ENCODE data around the gene PDIA2.
"Not testable (repeated sequence)": the region's sequence is repeated elsewhere in the genome, so short reads cannot be mapped to it uniquely, and the experiment has no call there.

The PDIA2 gene

DNA sequence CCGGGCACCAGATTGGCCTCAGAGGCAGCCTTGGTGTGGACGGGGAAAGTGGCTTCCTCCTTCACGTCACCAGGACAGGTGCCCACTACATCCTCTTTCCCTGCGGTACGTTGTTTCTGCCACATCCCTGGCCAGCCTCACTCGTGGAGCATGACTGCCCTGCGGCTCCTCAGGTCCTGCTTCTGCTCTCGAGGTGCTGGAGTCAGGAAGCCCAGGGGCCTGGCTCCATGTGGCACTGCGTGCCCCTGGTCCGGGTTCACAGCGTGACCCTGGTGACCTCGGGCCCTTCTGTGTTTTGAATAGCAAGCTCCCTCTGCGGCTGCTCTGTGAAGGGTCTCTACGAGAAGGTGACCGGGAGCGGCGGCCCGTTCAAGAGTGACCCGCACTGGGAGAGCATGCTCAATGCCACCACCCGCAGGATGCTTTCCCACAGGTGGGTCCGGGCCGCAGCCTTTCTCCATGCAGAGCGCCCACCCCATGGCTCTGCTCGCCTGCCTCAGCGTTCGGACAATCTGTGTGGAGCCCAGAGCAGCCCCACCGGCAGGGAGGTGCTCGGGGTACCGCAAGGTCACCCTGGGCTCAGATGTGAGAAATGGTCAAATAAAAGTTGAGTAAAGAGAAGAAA, 20.7 kb upstream of the PDIA2 start:
- in situ Hi-C loops (cut with MboI; ENCODE audit: low pct_unique_long_range_greater_than_20kb, low sequenced_read_pairs), result no loop called here

DNA sequence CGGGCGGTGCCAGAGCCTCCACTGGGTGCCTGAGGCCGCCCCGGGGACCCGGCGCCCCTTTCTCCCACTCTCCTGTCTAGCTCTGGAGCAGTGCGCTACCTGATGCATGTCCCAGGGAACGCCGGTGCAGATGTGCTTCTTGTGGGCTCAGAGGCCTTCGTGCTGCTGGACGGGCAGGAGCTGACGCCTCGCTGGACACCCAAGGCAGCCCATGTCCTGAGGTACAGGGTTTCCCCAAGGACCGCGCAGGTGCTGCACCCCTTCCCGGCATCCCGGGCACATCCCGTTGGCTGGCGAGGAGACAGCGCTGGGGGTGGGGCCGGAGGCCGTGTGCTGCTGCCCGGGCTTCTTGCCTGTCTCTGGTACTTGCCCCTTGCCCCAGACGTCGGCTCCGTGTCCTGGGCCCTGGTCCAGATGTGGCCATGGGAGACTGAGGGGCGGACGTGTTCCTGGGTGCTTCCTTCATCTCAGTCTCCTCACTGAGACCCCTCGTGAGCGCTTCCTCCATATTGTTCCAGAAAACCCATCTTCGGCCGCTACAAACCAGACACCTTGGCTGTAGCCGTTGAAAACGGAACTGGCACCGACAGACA, 19.7 kb upstream of the PDIA2 start:
- in situ Hi-C loops (cut with MboI; ENCODE audit: low pct_unique_long_range_greater_than_20kb, low sequenced_read_pairs), result no loop called here
- DNase-seq, result no peak

More for the DNA sequence above, 20.7 kb upstream of the PDIA2 start:
- no peak for DNase-seq

DNA sequence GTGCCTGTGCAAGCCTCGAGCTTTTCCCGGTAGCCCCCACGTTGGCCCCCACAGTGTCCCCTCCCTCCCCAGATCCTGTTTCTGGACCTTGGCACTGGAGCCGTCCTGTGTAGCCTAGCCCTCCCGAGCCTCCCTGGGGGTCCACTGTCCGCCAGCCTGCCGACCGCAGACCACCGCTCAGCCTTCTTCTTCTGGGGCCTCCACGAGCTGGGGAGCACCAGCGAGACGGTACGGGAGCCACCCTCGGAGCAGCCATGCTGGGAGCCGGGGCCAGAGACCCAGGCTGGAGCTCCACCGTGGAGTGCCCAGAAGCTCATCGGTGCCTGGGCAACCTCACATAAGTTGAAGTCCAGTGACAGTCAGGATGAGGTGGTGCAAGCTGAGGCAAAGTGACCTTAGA, 19.0 kb upstream of the PDIA2 start:
- DNase-seq, result no peak
- in situ Hi-C loops (cut with MboI; ENCODE audit: low pct_unique_long_range_greater_than_20kb, low sequenced_read_pairs), result no loop called here

DNA sequence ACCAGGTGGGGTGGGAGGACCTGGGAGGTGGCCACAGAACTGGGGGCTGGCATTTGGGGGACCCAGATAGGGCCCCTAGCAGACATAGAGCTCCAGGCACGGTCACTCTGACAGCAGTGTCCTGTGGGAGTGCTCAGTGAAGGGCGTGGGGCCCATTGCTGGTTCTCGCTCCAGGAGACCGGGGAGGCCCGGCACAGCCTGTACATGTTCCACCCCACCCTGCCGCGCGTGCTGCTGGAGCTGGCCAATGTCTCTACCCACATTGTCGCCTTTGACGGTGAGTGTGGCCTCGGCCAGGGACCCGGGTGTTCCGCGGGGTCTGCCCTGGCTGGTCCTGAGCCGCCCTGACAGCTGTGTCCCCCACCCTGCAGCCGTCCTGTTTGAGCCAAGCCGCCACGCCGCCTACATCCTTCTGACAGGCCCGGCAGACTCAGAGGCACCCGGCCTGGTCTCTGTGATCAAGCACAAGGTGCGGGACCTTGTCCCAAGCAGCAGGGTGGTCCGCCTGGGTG, 18.5 kb upstream of the PDIA2 start:
- no peak for DNase-seq
- in situ Hi-C loops (cut with MboI; ENCODE audit: low pct_unique_long_range_greater_than_20kb, low sequenced_read_pairs), result no loop called here

DNA sequence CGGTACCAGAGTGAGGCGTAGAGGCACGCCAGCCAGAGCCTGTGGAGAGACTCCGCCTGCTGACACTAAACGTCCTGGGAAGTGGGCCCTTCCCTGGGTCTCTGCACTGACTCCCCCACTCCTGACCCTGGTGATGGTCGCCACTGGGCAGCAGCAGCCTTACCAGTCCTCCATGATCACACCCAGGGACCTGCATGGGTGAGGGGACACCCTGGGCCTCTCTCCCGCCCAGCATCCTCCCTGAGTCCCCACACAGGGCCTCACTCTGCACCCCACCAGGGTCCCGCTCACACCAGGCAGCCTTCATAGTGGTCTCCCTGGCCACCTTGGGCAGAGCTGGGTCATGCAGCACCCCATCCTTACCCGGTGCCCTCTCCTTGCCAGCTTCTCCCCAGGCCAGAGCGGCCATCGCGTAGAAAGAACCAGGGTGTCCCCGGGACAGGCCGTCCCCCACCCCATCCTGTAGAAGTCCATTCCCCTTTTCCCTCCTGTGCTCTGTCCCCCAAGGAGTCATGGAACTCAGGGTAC, 17.9 kb upstream of the PDIA2 start:
- in situ Hi-C loops (cut with MboI; ENCODE audit: low pct_unique_long_range_greater_than_20kb, low sequenced_read_pairs), result no loop called here
- DNase-seq, result no peak

DNA sequence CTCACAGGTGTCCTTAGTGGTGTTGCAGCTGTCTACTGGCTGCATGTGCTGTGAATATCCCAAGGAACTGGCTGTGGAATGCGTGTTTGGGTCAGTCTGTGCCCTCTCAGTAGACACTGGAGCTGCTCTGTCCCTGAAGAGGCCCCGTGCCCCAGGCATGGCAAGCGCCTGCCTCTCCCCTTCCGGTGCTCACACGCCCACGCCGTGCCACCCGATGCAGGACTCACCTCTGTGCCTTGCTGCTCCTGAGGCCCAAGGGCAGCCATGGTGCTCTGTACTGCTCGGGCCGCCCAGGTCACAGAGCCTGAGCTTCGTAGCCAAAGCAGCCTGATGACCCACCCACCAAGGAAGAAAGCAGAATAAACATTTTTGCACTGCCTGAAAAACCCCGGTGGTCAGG, 17.3 kb upstream of the PDIA2 start:
- in situ Hi-C loops (cut with MboI; ENCODE audit: low pct_unique_long_range_greater_than_20kb, low sequenced_read_pairs), result no loop called here

DNA sequence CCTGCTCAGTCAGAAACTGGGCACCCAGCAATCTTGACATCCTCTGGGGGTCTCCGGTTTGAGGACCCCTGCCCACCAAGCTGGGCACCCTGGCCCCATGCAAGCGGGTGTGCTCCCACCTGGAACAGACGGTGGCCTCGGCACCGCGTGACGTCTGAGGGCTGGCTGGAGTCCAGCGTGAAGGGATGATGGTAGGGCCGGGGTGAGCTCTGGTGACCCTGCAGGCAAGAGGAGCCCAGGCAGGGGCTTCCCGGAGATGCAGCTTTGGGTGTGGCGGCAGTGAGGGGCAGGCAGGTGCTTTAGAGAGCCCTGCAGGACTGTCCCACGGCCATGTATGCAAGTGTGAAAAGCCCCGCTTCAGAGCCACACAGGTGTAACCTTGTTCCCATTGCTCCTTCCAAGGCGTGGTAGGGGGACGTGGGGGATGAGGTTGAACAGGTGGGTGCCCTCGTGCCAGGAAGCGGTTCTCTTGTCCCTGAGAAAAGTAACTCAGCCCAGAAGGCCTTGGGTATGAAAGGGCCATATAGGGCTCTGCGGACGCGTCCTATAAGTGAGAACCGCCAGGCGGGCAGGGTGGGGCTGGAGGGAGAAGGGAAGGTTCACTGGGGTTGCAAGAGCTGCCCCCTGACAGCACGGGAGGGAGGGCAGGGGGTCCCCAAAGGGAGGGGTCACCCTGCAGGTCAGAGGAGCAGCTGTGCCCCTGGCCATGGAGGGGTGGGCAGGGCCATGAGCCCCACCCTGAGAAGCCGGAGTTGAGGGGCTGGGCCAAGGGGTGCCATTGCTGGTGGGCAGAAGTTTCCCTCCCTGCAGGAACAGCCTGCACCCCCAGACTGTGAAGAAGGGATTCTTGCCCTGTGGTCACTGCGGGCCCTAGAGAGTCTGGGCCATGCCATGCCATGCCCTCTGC, 16.5 kb upstream of the PDIA2 start:
- in situ Hi-C loops (cut with MboI; ENCODE audit: low pct_unique_long_range_greater_than_20kb, low sequenced_read_pairs), result no loop called here
- no peak for DNase-seq

More for the DNA sequence above, 17.3 kb upstream of the PDIA2 start:
- DNase-seq, result no peak

DNA sequence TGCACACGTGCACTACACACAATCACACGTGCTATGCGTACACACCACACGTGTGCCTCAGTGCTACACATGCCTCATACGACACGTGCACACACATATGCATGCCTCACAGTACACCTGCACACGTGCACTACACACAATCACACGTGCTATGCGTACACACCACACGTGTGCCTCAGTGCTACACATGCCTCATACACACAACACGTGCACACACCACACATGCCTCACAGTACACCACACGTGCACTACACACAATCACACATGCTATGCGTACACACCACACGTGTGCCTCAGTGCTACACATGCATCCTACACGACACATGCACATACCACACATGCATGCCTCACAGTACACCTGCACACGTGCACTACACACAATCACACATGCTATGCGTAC, 15.4 kb upstream of the PDIA2 start:
- in situ Hi-C loops (cut with MboI; ENCODE audit: low pct_unique_long_range_greater_than_20kb, low sequenced_read_pairs); DNase-seq: not testable (repeated sequence)

DNA sequence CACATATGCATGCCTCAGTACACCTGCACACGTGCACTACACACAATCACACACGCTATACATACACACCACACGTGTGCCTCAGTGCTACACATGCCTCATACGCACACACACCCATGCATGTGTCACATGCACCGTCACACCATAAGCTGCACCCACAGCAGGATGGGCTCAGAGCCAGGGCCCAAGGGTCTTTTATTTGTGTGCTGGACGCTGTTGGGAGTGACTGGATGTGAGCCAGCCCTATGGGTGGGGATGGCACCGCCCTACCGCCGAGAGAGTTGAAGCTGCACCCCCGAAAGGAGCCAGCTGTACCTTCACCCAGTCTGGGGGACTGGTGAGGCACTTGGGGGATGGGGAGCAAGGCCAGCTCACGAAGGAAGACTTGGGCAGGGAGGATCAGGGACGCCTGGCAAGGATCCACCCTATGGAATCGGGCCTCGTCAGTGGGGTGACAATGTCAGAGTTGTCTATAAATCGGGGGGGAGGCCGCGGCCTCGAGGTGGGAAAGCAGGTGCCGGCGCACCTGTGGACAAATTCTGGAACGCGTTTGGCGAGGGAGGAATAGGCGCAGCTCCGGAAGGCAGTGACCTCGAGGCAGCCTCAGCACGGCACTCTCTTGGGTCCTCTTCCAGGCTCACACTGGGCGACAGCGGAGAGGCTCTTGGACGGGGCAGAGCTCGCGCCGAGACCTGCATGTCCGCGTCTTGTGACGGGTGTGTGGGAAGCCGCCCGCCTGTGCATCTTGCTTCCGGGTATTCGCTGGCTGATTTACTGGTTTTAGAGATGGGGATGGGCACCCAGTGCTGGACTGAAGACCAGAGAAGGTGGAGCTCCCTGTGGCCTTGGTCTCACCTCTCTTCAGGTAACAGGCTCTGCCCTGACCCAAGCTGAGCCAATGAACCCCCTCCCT, 14.6 kb upstream of the PDIA2 start:
- in situ Hi-C loops (cut with MboI; ENCODE audit: low pct_unique_long_range_greater_than_20kb, low sequenced_read_pairs), result no loop called here
- no peak for DNase-seq

DNA sequence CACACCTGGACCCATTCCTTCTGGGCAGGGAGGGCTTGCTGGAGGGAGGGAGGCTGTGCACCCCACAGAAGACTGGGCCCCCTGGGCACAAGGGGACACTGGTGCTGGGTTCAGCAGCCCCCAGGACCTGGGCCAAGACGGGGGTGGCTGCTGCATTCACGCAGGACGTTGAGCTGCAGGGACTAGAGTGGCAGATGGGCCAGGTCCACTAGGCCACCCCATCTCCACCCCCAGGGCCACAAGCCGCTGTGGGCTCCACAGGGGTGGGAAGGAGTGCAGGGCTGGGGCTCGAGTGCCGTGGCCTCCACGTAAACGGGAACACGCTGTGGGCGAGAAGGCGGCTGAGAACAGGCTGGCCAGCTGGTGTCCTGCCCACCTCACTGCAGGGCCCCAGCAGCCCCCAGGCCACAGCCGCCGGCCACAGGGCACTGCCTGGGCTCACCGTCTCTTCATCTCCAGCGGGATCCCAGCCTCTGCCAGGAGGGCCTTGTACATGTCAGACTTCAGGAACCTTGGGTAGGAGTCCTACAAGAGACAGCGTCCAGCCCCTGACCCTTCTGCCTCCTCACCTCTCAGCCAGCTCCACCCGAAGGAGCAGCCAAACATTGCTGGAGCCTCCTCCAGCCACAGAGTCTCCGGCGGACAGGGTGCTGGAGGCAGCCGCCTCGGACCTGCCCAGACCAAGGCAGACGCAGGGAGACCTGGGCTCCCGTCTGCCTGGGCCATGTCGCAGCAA, 13.7 kb upstream of the PDIA2 start:
- no peak for DNase-seq
- in situ Hi-C loops (cut with MboI; ENCODE audit: low pct_unique_long_range_greater_than_20kb, low sequenced_read_pairs), result no loop called here

DNA sequence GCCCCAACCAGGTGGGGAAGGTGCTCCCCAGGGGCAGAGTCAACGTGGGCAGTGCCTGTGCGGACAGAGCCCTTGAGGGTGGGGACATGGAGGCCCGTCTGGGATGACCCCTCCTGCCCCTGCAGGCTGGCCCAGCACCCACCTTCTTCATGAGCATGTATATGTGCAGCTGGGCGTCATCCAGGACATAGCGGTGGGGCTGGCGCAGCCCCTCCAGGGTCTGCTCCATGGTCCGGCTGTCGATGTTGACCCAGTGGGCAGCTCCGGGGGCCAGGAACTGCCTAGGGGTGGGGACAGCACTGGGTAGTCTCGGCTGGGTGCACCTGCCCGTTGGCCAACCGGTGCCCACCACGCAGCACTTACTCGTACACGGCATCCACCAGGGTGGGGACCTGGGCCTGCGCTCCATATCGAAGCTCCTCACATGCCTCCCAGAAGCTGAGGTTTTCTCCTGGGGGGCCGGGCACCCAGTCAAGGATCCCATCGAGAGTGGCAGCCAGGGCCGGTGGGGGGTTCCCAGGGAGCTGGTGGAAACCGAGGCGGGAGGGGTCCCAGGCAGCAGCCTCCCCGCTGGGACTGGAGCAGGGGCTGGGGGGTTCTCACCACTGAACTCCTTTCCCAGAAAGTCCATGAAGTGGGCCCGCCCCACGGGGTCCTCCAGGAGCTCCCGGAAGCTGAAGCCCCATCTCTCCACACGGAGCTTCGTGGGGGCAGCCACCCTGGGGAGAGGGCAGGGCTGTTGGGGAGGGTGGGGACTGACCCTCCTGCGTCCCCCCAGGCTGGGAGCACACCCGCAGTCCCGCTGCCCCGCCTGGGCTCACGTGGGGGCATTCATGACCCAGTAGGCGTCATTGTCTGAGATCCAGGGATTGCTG, 12.3 kb upstream of the PDIA2 start:
- in situ Hi-C loops (cut with MboI; ENCODE audit: low pct_unique_long_range_greater_than_20kb, low sequenced_read_pairs), result no loop called here
- no peak for DNase-seq

DNA sequence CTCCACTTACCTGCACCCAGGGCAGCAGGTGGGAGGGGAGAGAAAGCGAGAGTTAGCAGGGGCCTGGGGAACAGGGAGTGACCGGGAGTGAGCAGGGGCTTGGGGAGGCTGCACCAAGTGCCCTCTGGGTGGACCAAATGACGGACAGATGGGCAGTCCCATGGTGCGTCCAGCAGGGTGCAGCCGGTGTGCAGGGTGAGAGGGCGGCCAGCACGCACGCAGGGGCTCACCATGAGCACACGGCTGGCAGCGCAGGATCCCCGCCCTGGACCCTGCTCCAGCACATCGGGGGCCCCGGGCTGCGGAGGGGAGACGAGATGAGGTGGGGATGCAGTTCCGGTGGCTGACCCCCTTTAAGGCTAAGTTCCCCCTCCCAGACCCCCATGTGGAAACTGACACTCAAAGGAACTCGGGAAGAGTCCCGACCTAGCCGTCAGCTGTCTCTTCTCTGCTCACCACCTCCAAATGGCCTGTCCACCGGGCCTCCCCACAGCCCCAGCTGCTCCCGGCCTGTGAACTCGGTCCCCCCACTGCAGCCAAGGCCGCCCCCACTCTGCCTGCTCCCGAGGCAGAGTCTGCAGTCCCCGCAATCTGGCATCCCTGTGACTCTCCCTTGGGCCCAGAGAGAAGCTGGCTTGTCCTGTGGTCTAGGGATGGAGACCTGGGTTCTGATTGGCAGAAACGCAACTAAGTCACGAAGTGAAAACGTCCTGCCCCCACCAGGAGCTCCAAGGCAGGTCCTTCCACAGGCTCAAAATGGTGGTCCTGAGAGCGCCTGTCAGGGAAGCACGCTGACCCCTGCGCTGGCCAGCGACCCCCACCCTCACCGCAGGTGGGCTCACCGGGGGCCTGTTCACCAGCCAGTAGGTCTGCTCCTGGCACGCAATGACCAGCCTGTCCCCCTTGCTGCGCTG, 10.1 kb upstream of the PDIA2 start:
- in situ Hi-C loops (cut with MboI; ENCODE audit: low pct_unique_long_range_greater_than_20kb, low sequenced_read_pairs), result no loop called here
- DNase-seq, result no peak

DNA sequence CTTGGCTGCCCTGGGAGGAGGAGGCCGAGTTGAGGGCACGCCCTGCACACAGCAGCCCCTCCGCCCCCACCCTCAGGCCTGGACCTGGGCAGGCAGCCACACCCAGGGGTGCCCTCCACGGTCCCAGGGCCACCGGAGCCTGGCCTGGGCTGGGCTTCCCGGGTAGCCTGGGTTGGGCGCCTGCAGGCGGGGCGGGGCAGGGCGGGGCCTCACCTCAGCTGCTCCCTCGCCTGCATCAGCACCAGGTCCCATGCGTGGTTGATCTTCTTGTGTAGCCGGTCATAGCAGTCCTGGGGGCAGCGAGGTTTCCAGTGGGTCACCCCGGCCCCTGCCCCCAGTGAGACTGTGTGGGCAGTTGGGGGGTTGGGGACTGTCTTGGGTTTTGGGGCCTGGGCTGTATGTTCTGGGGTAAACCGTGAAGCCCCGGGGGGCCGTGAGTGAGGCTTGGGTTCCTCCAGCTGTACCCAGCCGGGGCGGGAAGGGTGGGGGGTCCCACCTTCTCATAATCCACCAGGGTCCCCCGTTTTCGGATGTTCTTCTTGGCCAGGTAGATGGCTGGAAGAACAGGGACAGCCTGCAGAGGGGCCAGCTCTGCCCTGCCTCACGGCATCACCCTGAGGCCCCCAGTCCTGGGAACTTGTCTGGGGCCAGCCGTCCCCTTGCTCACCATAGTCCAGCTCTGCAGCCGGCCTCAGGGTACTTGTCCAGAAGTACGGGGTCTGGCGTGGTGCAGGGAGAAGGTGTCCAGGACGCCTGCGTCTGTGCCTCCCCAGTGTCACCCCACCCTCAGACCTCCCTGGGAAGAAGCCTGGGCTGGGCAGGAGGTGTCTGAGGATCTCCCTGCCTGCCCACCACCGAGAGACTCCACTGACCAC, 9.2 kb upstream of the PDIA2 start:
- DNase-seq, result no peak
- in situ Hi-C loops (cut with MboI; ENCODE audit: low pct_unique_long_range_greater_than_20kb, low sequenced_read_pairs), result no loop called here

DNA sequence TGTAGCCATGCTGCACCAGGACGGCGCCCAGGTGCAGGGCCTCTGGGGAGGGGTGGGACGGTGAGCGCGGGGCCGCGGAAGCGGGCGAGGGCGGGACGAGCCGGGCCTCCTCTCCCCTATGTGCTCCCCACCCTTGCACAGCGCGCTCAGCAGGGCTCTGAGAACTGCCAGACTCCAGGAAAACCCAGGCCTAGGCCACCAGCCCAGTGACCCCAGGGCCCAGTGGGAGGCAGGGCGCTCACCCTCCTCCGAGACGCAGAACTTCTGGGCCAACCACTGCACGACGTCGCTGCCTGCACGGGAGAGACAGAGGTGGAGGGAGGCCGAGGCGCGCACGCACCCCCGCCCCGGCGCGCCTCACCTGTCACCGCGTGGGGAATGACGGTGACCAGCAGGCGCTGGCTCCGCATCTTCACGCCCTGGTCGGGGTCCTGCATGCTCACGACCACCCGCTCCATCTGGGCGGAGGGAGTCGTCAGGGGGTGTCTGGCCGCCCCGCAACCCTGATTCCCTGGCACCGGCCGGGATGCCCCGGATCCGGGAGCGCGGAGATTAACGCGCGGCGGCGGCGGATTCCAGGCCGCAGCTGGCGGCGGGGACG, 7.8 kb upstream of the PDIA2 start:
- no peak for DNase-seq
- in situ Hi-C loops (cut with MboI; ENCODE audit: low pct_unique_long_range_greater_than_20kb, low sequenced_read_pairs), result no loop called here

DNA sequence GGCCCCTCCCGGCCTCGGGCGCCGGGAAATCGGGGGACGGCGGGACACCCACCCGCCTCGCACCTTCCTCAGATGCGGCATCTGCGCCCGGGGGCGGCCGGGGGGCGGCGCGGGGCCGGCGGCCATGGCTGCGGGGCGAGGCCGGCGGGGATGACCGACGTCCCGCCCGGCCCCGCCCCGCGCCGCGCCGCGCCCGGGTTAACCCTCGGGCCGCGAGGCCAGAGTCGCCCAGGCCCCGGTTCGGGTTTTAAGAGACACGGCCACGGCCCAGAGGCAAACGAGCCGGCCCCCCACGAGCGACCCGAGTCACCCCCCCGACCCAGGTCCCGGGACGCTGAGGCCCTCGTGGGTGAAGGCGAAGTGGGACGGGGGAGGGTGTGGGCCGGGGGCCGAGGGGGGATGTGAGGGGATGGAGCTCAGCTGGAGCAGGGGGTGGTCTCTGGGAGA, 7.2 kb upstream of the PDIA2 start, which contains the start of gene RGS11:
Gene RGS11 (minus strand): TSS at position 159 of the 447 bp plus-strand sequence. CDS start 33 bp downstream, at position 126.
- in situ Hi-C loops (cut with MboI; ENCODE audit: low pct_unique_long_range_greater_than_20kb, low sequenced_read_pairs), result no loop called here

More for the DNA sequence above, 7.2 kb upstream of the PDIA2 start, which contains the start of gene RGS11:
- no peak for DNase-seq

Measured in KBM-7 (cell line).